GM21515 (cell line): ENCODE measurements around the gene MYO5C.
A peak's percentile ranks its signal among the peaks of the same experiment; 100 is the strongest.

ENCODE experiments used
- ATAC-seq: cut with Tn5 transposase; IDR thresholded peaks from one replicate; pipeline ENCODE4 v1.9.1; 2021; ENCODE audit not compliant: unreplicated experiment

The MYO5C gene

DNA sequence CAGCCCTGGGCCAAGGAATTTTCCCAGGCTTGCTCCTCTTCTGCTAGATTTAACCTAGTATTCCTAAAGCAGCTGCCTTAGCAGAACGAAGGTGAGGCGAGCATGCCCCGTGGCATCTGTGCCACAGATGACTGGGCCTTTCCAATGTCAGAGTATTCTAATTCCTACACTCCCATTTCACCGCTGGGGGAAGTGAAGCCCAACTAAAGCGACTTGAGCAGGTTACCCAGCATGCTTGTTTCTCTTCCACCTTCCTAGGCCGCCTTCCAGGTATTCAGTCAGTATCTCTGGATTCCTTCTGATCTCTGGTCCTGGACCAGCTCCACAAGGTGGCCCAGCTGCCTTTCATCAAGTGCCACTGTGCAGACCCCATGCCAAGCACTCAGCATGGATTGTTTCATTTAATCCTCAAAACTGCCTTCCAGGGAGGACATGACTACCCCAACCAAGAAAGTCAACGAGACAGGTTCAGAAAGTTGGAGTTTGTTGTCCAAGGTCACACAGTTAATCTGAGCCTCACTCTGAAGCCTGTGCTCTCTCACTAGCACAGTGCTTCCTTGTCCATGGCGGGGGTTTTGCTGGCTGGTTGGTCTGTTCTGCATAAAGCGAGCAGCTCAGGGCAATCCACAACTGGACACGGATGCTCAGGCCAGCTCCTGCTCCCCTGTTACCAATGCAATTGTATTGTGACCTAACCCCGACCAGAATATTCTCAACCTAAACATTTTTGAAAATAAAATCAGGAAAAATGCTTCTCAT lies 15.1 kb downstream of the MYO5C start:
- no peak for ATAC-seq

DNA sequence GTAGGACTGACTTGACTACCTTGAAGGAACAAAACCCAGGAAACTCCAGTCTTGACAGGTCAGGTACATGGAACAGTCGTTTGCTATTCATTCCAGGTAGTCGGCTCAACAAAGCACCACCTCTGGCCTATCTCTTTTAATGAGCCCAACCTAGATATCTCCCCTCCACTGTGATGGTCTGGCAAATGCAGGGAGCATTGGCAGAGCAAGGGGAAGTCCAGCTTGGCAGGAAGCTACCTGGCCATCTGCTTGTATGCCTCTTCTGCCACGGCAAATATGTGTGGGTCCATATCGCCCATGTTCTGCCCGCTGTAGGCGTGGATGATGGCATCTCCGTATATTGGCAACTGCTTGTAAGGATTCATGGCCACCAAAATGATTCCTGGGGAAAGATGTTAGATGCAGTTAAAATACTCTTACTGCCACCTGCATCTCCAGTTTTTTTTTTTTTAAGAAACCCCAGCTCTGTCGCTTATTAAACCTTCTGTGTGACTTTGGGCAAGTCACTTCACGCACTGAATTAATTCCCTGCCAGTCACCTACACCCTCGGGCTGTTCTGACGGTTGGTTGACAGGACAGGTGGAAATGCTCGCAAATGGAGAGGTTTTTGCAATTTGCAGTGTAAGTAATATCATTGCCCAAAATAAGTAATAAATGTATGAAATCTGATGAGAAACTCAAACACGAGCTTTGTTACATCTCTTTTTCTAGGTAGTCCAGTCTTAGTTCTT lies 16.8 kb downstream of the MYO5C start:
- no peak for ATAC-seq

DNA sequence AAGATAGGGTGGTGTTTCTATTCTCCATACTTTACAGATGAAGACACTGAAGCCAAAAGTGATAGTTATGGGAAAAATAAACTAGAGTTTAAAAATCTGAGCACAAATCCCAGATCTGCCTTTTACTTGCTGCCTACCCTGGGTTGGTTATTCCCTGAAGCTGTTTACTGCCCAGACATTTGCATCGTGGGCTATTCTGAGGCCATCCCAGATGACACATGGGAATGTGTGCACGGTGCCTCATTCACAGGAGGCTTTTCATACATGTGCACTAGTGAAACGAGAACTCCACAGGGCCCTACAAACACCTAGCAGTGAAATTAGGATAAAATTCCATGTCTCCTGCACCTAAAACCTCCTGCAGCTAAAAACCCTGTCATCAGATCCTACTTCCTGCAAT lies 17.5 kb downstream of the MYO5C start:
- ATAC-seq, result no peak

DNA sequence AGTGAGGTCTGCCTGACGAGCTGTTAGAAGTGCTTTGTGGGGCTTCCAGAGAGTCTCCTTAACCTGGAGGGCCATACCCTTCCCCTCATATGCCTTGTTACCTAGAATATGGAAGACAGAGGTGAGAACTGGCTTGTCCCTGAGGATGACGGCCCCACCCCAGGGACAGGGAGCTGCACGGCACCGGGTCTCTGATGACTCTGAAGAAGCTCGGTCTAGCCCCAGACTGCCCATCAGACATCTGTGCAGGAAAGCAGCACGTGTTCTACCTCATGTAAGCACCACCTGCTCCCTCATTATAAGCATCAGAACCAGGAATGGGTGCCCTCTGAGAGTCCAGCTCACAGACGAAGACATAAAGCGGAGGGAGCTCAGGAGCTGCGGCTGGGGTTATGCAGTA lies 18.0 kb downstream of the MYO5C start:
- ATAC-seq, result no peak

DNA sequence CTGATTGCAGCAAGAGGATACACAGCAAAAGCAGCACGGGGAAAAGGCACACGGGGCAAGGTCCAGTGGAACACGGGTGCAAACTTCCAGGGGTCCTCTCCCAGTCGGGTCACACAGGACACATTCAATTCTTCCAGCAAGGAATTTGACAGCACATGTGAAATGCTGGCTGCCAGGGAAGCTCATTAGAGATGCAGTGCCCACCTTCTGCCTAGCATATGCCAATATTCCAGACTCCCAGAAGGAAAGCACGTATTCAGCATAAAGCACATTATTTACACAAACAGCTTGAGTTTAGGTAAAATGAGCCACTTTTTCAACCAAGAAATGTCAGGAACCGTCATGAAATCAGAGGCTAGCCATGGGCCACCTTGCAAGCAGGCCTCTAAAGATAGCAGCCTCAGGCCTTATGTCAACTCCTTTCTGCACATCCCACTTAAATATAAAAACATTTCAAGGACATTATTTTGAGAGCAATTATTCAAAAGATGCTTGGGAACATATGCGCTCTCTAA lies 19.3 kb downstream of the MYO5C start:
- ATAC-seq, result no peak

DNA sequence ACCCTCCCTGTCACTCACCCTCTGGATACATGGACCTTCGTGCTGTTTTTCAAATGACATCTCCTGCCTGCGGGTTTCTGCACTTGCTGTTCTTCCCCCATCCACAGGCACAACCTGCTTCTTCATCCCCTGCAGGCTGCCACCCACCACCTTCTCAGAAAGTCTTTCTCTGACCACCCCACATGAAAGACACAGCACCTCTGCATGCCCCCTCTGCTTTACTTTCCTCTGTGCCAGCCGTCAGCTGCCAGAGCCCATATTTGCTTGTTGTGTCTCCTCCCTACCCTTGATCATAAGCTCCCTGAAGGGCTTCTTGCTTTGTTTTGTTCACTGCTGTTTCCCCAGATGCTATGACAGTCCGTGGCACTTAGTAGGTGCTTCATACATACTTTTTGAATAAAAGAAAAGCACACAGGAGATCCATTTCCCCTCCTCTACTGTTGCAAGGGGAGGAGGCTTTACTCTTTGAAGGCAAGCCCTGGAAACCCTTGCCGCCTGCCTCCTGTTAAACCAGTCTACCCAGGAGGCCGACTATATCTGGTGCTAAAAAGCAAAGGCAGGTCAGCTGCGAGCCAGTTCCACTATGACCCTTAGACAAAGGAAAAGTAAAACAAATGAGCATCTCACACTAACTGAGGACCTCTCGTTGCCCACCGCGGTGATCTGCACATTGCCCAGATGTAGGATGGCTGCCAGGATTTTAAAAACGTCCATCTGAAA lies 31.9 kb downstream of the MYO5C start:
- no peak for ATAC-seq

DNA sequence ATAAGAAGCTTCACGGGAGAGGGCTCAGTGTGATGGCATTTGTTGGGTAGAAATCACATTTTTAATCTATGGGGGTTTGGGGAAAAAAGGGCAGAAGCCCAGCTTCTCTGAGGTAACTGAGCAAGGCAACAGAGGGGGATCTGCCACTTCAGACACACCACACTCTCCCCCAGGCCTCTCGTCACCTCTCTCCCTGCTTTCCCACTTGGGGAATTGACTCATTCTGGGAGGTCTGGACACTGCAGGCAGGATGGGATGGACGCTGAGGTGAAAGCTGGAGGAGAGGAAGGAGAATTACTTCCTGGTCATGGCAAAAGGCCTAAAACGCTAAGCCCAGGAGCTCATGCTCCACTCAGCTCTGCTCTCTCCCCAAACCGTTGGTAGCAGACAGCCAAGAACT lies 33.2 kb downstream of the MYO5C start:
- no peak for ATAC-seq

DNA sequence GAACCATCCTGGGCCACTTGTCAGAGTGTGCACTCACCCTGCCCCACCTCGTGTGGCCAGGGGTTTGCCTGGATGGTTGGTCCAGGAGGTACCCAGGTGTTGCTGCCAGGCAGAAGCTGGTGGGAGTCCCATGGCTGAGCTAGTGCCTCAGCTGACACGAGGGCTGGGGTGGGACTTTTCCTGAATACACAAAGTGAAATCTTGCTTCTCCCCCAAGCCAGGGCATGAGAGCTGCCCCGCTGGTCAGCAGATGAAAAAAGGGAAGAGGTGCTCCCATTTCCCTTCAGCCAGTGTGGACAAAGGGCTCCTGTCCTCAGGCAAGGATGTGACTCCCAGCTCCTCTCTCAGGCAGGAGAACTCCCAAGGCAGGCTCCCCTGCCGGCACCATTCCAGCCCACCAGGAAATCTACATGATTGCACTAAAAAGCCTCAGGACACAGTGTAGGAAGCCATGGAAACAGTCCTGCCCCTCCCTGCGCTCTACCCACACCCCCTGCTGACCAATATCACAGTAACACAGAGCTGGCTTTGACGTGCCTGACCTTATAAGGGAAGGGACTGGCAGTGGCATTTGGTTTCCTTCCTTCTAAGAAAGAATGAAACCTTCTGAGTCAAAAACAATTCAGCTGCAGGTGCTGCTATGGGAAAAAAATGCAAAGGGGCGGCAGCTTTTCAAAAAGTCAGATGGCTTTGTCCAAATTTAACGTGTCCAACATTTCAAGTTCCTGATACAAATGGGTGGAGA lies 33.9 kb downstream of the MYO5C start:
- peak; percentile 98 for ATAC-seq

DNA sequence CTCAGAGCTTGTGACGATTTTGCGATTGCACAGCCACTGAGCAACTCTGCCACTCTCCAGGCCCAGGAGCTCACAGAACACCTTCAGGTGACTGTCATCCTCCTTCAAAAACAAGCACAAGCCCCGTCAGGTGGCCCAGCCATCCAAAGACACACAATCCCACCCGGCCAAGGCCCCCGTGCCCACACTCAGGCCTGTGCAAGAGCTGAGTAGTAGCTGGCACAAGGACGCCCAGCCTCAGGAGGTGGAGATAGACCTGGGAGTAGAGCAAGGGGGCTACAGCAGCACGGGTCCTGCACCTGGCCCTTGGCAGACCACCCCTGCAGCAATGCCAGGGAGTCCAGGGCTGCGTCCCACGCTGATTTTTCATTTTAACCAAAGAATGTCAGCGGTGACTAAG lies 34.6 kb downstream of the MYO5C start:
- no peak for ATAC-seq

DNA sequence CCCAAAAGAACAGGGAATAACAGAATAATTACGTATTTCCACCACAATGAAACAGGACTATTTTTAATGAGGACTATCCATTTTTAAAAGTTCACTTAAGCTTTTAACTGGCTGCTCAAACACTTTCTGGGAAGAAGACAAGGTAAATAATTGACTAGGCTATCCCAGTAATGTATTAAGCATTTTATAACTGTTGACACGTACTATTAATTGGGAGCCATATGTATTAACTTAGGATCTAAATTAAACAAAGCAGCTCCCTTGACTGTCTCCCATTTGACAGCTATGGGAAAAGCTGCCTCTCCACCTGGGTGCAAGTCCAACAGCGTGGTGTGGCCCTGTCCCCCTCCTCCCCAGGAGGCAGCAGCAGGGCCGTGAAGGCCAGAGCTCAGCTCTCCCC lies 36.1 kb downstream of the MYO5C start:
- ATAC-seq, result no peak

DNA sequence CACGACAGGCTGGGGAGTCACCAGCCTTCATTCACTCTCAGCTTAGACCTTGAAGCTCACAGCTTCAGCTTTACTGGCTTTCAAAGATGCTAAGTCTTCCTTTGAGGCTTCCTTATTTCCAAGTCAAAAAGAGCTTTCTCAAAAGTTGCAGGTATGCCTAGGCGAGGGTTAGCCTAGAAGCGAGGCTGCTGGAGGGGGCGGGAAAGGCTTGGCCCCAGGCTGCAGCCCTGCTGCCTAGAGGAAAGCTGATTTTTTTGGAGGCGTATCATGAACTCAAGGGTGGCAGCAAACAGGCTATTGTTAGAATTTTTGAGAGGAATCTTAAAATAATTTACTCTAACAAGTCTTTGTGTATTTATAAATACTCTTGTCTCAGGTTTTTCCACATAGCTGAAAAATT lies 37.1 kb downstream of the MYO5C start:
- ATAC-seq, result no peak

DNA sequence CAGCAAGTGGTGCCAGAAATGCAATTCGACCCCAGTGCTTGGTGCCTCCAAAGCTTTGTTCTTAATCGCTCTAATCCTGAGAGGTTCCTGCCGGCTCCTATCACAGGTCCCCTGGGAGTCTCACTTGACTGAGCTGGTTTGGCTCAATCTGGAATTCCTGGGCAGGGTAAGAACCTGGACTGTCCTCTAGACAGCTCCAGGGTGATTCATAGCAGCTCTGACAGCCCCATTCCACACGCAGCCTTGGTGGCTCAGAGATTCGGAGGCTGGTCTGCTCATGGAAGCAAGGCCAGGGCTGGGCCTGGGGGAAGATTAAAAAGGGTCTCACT lies 37.9 kb downstream of the MYO5C start:
- ATAC-seq, result no peak

DNA sequence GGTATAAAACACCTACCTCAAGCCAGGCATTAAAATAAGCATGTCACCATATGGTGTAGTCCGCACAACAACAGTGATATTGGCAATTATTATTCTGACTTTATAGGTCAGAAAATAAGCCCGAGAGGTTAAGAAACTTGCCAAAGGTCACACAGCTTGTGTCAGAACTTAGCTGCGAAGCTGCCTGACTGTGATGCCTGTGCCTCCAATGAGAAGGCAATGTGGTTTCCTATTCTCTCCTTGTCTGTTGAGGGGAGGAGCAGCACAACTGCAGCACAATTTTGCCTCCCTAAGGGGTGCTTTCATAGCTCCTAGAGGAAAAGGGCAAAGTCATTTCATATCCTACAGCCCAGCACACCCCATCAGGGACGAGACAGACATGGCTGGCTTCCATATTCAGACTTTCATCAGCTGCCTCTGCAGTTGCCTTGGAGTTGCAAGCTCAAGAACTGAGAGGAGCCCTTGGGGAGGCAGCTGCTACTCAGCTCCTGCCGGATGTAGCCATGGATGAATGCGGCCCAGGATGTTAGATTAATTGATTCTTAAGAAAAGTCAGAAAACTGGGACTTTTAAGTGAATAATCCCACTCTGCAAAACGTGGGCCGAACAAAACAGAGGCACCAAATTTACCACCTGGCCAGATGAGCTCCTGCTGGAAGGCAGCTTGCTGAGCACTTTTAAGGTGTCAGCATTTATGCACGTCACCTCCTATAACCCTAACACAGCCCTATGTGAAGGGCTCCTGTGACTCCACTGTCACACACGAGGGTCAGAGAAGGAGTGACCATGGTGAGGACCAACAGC lies 38.5 kb downstream of the MYO5C start:
- no peak for ATAC-seq

DNA sequence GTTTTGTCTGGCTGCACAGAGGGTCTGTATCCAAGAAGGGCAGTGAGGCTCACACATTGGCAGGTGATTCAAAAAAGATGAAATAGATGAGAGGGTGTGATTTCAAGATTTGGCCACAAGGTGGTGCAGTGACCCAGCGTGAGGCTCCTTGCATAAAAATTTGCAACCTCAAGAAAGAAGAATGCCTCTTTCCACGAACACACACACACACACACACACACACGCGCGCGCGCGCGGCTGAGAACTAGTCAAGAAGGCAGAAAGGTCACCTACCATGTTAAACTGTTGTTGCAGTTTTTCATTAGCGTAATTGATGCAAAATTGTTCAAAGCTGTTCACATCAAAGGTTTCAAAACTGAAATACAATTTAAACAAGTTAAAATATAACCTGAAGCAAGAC lies 39.2 kb downstream of the MYO5C start:
- ATAC-seq, result no peak

DNA sequence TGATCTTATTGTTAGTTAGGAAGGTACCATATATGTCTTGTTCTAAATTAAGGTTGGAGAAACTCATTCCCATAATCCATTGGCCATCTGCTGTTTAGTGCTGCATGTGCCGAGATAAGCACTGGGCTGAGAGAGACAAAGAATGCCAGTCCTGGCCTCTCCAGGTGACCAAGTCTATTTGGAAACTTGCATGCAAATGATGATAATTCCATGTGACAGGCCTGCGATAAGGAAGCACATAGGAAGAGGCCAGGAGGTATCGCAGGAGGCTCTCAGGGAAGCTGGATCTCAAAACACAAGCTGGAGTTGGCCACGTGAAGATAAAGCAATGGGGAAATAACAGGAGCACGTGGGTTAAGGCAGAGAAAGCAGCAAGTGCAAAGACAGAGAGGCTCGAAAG lies 39.7 kb downstream of the MYO5C start:
- no peak for ATAC-seq

DNA sequence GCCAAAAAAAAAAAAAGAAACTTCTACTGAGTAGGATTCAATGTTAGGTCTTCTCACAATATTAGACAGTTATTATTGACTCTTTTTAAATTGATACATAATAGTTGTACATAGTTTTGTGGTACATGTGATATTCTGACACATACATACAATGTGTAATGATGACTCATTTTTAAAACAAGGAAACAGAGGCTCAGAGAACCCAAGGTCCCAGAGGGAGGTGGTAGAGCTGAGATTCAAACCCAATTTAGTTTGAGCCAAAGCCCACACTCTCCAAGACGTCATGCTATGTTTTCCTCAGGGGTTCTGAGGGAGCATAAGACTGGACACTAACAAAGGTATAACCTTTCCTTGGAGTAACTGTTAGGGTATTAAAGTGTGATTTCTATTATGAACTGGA lies 40.6 kb downstream of the MYO5C start:
- no peak for ATAC-seq

DNA sequence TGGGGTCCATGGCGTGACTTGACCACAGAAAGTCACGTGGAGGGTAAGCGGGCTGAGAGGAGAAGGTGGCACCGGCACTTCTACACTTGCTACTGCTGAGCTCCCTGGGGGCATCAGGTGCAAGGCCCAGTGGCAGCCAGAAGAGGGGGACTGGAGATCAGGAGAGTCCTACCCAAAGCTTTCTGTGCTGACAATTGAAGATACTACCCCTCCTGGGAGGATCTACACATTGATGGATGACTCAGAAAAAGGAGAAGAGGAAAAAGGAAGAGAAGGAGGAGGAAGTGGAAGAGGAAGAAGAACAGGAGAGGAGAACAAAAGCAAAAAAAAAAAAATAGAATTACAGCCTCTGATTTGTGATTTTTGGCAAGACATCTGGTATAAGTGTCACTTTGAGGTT lies 41.2 kb downstream of the MYO5C start:
- no peak for ATAC-seq

DNA sequence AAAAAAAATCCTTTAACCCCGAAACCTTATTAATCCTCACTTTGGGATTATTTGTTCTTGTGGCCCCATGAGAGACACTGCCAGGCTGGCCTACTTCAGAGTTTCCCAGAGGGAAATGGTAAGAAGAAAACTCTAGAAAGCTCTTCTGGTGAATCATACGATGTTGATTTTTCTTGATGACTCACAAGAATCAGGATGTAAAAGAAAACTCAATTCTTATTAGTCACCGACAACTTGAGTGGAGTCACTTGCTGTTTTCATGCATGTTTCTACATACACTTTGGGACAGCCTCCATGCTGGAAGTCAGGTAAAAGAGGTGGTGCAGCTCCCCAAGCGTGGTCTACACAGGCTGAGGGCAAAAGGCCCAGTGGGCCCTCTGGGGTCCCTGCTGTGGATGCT lies 42.8 kb downstream of the MYO5C start:
- ATAC-seq, result no peak

DNA sequence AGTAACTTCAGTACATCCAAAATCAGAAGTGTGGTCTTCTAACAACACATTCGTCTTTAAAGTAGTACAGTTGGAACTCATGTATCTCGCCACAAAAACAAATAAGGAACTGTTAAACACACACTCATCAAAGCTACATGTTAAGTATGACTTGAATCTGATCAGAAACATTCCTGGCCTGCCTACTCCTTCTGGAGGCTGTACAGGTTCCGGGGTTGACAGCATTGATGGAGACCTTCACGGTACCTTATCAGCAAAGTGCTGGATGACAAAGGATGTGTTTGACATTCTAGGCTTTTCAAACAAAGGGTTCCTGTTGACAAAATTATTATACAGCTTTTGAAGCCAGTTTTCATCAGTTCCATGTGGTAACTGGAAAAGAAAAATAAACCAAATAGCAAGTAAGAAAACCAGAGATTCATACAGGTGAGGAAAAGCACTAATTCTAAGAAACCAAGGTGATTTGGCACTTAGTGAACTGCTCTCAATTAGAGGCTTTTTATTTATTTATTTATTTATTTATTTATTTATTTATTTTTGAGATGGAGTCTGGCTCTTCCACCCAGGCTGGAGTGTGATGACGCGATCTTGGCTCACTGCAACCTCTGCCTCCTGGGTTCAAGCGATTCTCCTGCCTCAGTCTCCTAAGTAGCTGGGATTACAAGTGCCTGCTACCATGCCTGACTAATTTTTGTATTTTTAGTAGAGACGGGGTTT lies 44.3 kb downstream of the MYO5C start:
- no peak for ATAC-seq

DNA sequence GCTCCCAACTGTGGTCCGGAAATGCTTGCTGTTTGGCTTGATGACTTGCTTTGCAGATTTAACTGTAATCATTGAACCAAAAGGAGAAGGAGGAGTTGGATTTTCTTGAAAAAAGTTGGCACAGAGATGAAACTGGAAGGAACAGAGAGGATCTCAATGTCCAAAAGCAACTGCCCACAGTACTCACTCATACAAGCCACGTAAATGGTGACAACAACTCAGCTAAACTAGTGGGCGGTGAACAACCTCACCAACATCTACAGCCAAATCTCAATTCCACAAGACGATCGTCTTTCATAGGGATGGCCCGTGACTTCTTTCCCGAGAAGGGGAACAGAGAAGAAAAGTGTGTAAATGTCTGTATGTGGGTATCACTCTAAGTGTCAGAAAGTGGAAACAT lies 48.1 kb downstream of the MYO5C start:
- ATAC-seq, result no peak
